SJSA1 (cell line): Measurements from ENCODE around the gene SGK1. TPM values are rescaled to one million over a fixed set of nuclear protein-coding genes. Genes with fewer than 3 reads are reported as not detected.
"Not testable (repeated sequence)": the region's sequence is repeated elsewhere in the genome, so short reads cannot be mapped to it uniquely, and the experiment has no call there.

Experiments
- DNase-seq, 2 experiments: peaks; one replicate each; pipeline ENCODE4 v3.0.0-alpha.2; 2015 to 2020; ENCODE audit warnings: low spot score in 2 of 2, low read depth in 1 of 2
- H3K27ac ChIP-seq: fragments of 250-450 bp; sonication (Bioruptor Pico); 2 replicates; pipeline ENCODE4 v1.5.1; 2020; ENCODE audit warnings: mild to moderate bottlenecking, moderate library complexity
- H3K27me3 ChIP-seq: fragments of 250-450 bp; sonication (Bioruptor Pico); replicated peaks from 2 replicates; pipeline ENCODE4 v1.5.1; 2020; ENCODE audit warnings: mild to moderate bottlenecking, moderate library complexity
- H3K36me3 ChIP-seq: fragments of 250-450 bp; sonication (Bioruptor Pico); 2 replicates; pipeline ENCODE4 v1.5.1; 2020; ENCODE audit warnings: mild to moderate bottlenecking
- H3K4me1 ChIP-seq: fragments of 250-450 bp; sonication (Bioruptor Pico); replicated peaks from 2 replicates; pipeline ENCODE4 v1.6.1; 2021; ENCODE audit warnings: mild to moderate bottlenecking
- H3K4me3 ChIP-seq: fragments of 250-450 bp; sonication (Bioruptor Pico); 2 replicates; pipeline ENCODE4 v1.5.1; 2020; ENCODE audit warnings: mild to moderate bottlenecking
- H3K9me3 ChIP-seq: fragments of 250-450 bp; sonication (Bioruptor Pico); replicated peaks from 2 replicates; pipeline ENCODE4 v1.5.1; 2020; ENCODE audit warnings: mild to moderate bottlenecking
- total RNA-seq: library from RNA; depleted of rRNA; stranded (reverse); fragments of >200 nt; shearing (Covaris generic); gene quantifications from 2 replicates; pipeline ENCODE4 v1.2.3, GENCODE V29; 2014

The SGK1 gene
- total RNA-seq, 1 experiment from 2014 or later = 53.9 TPM

DNA sequence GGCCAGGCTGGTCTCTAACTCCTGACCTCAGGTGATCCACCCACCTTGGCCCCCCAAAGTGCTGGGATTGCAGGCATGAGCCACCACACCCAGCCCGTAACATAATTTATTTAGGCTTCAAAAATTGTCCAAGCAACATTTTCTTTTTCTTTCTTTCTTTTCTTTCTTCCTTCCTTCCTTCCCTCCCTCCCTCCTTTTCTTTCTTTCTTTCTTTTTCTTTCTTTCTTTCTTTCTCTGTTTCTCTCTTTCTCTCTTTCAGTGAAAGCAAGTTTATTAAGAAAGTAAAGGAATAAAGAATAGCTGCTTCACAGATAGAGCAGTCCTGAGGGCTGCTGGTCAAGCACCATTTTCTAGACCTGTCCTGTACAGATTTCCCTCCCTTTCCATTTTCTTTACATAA, 113.2 kb downstream of the SGK1 start:
- H3K4me1 ChIP-seq, H3K27ac ChIP-seq, H3K4me3 ChIP-seq, H3K9me3 ChIP-seq, H3K27me3 ChIP-seq, H3K36me3 ChIP-seq, DNase-seq: not testable (repeated sequence)

DNA sequence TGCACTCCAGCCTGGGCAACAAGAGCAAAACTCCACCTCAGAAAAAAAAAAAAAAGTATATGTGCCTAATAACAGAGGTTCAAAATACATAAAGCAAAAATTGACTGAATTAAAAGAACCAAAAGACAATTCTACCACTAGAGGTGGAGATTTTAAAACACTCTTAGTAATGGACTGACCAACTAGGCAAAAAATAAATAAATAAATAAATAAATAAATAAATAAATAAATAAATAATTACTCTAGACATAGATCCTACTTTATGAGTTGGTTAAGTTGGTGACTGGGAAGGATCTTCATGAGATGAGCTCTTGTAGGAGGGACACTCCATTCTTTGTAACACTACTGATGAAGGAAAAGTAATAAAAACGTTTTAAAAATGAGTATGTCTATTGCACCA, 113.9 kb downstream of the SGK1 start:
- H3K36me3 ChIP-seq = no peaks in the 10 kb centered on the region
- H3K4me3 ChIP-seq = no peak overlapping the region
- DNase-seq = no peak
- no peaks in the 10 kb centered on the region for H3K4me1 ChIP-seq
- H3K27ac ChIP-seq = no peak overlapping the region
- no peaks in the 10 kb centered on the region for H3K9me3 ChIP-seq
- no peaks in the 10 kb centered on the region for H3K27me3 ChIP-seq

DNA sequence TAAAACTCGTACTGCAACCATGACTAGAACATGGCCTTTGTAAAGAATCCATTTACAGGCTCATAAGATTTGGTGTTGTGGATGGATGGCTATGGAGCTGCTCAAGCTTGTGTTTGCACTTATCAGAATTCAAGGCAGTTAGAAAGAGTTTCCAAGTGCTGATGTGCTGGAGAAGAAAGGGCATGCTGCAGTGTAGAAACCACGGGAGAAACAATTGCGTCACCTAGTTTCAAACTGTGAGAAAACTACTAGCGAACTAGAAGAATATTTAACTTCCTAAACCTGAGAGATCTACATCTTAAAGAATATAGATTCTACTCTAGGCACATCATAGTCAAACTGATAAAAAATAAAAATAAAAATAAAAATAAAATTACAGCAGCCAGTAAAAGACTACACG, 116.2 kb downstream of the SGK1 start:
- Histone ChIP-seq H3K4me1 (no peaks in the 10 kb centered on the region), H3K27ac (no peak overlapping the region), H3K4me3 (no peak overlapping the region), H3K27me3 (no peaks in the 10 kb centered on the region), H3K9me3 (no peaks in the 10 kb centered on the region), H3K36me3 (no peaks in the 10 kb centered on the region)
- no peak for DNase-seq

DNA sequence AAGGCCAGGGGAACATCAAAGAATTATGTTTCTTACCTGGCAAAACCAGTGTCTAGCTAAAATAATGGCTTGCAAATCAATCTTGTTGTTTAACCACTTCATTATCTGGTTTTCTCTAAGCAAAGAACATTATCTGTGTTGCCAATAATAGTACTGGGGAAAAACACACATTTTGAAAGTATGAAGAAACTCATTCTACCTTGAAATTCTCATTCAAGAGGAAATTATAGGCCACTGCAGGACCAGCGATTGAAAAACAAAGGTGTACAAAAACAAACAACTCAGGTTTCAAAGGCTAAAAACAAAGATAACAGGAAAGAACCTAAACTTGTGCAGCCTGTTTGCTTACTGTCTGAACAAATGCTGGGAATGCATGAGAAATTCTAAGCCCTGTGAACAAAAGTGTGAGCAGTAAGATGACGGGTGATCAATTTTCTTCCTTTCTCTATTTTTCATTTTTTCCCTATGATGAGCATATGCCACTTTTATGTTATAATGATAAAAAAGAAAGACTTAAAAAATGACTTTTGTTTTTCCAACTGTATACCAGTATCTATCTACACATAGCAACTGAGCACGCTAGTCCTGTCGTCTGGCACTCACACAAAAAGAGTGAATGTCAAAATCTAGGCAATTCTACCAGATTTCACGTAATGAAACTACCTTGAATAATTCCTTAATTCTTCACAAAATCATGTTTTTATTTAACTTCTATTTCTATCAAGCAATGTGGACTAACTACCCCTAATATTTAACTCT, 117.9 kb downstream of the SGK1 start:
- Histone ChIP-seq H3K27me3 (no peaks in the 10 kb centered on the region), H3K9me3 (no peaks in the 10 kb centered on the region), H3K36me3 (no peaks in the 10 kb centered on the region), H3K4me3 (no peak overlapping the region), H3K4me1 (no peaks in the 10 kb centered on the region), H3K27ac (no peak overlapping the region)
- DNase-seq = no peak

DNA sequence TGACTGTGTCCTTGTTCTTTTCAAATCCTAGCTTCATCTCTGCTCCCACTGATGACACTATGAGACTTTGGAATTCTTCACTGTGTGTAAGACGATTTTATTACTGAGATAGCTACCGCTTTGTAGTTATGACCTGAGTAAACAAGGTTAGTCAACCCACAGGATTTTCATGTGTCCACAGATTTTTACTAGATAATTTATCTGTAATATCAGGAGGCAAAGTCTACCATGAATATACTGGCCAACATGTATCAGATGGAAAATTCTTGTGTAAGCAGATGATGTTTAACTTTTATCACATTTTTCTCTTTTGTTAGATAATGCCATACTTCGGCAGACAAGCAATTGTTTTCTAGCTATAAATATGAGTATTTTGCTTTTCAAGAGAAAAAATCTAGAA, 119.8 kb downstream of the SGK1 start:
- no peak for DNase-seq
- no peaks in the 10 kb centered on the region for H3K27me3 ChIP-seq
- no peaks in the 10 kb centered on the region for H3K36me3 ChIP-seq
- H3K27ac ChIP-seq = no peak overlapping the region
- H3K4me1 ChIP-seq = no peaks in the 10 kb centered on the region
- H3K9me3 ChIP-seq = no peaks in the 10 kb centered on the region
- no peak overlapping the region for H3K4me3 ChIP-seq

DNA sequence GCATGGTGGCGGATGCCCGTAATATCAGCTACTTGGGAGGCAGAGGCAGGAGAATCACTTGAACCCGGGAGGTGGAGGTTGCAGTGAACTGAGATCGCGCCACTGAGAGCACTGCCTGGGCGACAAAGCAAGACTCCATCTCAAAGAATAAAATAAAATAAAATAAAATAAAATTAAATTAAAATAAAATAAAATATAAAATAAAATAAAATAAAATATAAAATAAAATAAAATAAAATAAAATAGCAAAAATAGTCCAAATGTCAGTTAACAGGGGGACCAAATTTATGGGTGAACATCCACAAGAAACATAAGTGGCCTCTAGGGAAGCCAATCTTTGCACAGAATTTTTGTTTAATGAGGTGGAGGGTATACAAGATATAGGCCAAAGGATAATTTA, 120.2 kb downstream of the SGK1 start:
- H3K4me3 ChIP-seq, H3K4me1 ChIP-seq, H3K27ac ChIP-seq, H3K27me3 ChIP-seq, H3K9me3 ChIP-seq, DNase-seq, H3K36me3 ChIP-seq: not testable (repeated sequence)

DNA sequence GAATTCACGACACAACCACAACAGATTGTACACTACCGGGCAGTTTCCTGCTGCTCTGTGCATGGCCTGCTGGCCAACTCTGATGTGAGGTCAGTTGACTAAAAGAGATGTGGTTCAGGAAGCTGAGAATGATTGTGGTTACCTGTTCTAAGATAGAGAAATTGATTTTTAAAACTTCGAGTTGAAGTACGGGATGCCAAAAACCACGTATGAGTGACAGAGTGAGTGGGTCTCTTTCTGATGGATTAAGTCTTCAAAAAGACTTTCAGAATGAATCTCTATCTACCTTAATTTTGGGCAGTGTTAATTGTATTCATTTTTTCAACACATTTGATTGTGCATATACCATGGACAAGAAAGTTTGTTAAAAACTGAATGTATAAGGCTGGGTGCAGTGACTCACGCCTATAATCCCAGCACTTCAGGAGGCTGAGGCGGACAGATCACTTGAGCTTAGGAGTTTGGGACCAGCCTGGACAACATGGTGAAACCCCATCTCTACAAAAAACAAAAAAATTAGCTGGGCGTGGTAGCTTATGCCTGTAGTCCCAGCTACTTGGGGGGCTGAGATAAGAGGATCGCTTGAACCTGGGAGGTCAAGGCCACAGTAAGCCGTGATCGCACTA, 121.2 kb downstream of the SGK1 start:
- Histone ChIP-seq H3K4me1 (no peaks in the 10 kb centered on the region), H3K4me3 (no peak overlapping the region), H3K36me3 (no peaks in the 10 kb centered on the region), H3K27ac (no peak overlapping the region), H3K9me3 (no peaks in the 10 kb centered on the region), H3K27me3 (no peaks in the 10 kb centered on the region)
- no peak for DNase-seq

DNA sequence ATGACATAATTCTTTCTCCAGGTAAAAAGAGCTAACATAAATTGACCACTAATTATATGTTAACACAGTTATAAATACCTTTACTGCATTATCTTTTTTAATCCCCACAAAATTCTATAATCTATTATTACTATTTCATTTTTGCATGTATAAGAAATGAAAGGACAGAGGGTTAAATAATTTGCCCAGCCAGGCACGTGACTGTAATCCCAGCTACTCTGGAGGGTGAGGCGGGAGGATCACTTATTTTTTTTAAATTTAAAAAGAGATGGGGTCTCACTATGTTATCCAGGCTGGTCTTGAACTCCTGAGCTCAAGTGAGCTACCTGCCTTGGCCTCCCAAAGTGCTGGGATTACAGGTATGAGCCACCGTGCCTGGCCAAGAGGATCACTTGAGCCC, 121.9 kb downstream of the SGK1 start:
- H3K36me3 ChIP-seq = no peaks in the 10 kb centered on the region

DNA sequence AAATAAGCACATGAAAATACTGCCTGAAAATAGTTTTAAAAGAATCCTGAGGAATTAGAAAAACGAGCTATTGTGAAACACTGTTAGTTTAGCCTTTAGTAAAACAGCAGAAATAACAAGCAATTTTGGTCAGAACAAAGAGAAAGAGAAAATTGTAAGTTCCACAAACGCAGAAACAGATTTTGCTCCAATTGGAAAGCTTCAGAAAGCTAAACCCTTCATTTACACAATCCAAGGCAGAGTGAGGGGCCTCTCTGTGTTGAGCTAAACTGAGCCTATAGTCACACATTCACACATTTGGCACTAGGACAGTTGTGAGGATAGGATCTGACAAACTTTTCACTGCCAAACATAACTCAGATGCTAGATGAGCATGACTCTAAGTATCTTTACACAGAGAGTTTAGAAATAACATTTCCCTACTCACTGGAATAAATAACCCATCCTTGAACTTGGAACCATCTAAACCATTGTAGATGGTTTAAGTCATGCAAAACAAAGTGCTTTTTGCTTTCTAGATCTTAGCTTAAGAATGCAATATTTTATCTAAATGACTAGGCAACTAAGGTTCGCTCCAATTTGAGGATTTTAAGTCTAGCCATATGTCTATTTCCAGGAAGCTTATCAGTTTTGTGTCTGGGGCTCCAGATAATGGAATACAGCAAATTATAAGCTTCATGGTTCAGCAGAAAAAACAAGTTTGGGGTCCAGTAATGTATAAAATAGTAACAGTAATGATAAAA, 122.6 kb downstream of the SGK1 start:
- 0 out of 2 replicates have a peak, but pooled peaks cover 4% of the 10 kb centered on the region for H3K4me1 ChIP-seq
- DNase-seq = no peak
- no peak overlapping the region for H3K27ac ChIP-seq
- no peak overlapping the region for H3K4me3 ChIP-seq
- no peaks in the 10 kb centered on the region for H3K9me3 ChIP-seq
- H3K27me3 ChIP-seq = no peaks in the 10 kb centered on the region
- no peaks in the 10 kb centered on the region for H3K36me3 ChIP-seq

More for the DNA sequence above, 121.9 kb downstream of the SGK1 start:
- H3K4me1 ChIP-seq = 0 out of 2 replicates have a peak, but pooled peaks cover 1% of the 10 kb centered on the region
- no peak overlapping the region for H3K27ac ChIP-seq
- H3K4me3 ChIP-seq = no peak overlapping the region
- H3K27me3 ChIP-seq = no peaks in the 10 kb centered on the region
- no peaks in the 10 kb centered on the region for H3K9me3 ChIP-seq
- DNase-seq = no peak

DNA sequence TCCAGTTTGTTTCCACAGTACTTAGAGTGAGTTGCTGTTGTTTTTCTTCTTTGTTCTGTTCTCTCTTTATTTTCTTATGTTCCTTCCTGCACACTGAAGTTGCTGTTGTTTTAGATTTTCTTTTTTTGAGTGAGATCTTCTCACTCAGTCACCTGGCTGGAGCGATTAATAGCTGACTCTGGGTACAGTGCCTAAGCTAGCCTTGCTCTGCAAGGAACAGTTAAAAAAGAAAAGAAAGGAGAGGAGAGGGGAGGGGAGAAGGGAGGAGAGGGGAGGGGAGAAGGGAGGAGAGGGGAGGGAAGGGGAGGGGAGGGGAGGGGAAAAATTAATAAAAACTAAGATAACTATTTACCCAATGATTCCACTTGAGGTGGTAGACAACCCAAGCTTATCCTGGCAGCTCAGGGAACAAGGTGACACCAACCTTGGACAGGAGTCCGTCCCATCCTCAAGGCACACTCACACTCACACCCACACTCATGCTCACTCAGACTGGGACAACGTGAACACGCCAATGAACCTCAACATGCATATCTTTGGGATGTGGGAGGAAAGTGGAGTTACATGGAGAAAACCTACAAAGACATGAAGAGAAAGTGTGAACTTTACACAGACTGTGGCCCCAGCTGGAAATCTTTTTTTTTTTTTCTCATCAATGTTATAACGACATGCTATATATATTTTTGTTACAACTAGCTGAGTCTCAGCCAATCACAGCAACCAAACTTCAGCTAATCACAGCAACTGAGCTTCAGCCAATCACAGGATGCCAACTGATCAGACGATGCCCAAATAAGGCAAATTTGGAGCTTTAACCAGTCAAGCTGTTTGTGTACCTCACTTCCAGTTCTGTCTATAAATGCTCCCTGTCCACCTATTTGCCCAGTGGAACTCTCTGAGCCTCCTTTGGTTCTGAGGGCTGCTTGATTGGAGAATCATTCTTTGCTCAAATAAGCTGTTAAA, 124.1 kb downstream of the SGK1 start:
- Histone ChIP-seq H3K27ac (no peak overlapping the region), H3K27me3 (no peaks in the 10 kb centered on the region), H3K4me1 (0 out of 2 replicates have a peak, but pooled peaks cover 4% of the 10 kb centered on the region), H3K9me3 (no peaks in the 10 kb centered on the region), H3K4me3 (no peak overlapping the region), H3K36me3 (no peaks in the 10 kb centered on the region)
- DNase-seq = no peak

DNA sequence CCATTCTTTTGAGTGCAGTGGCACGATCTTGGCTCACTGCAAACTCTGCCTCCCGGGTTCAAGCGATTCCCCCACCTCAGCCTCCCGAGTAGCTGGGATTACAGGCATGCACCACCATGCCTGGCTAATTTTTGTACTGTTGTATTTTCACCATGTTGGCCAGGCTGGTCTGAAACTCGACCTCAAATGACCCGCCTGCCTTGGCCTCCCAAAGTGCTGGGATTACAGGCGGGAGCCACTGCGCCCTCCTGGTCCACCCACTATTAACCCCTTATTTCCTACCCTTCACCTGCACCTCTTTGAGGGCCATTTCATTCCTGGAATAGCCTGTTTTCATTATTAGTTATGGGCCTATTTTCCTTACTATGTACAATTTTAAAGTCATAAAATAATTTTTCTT, 125.3 kb downstream of the SGK1 start:
- not testable (repeated sequence) for H3K27me3 ChIP-seq, H3K4me1 ChIP-seq, DNase-seq

DNA sequence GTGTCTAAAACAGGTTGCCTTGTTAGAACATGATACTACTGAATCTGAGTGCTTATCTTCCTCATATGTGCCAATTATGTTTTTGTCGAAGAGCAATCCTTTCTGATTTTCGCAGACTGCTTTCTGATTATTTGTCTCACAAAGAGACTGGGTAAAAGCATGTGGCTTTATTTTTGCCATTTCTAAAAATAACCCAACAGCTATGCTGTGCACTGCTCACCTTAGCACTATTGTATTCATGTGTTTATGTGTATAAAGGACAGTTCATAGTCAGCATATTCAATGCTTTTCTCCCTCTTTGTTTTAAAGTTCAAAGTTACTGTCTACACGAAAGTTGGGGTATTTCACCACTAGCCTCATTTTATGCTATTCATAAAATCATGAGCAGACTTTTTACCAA, 127.0 kb downstream of the SGK1 start:
- no peak for DNase-seq
- no peak overlapping the region for H3K27ac ChIP-seq
- H3K4me3 ChIP-seq = no peak overlapping the region
- no peaks in the 10 kb centered on the region for H3K9me3 ChIP-seq
- 0 out of 2 replicates have a peak, but pooled peaks cover 4% of the 10 kb centered on the region for H3K4me1 ChIP-seq
- no peaks in the 10 kb centered on the region for H3K27me3 ChIP-seq
- no peaks in the 10 kb centered on the region for H3K36me3 ChIP-seq

More for the DNA sequence above, 125.3 kb downstream of the SGK1 start:
- H3K4me3 ChIP-seq, H3K9me3 ChIP-seq, H3K27ac ChIP-seq, H3K36me3 ChIP-seq: not testable (repeated sequence)

DNA sequence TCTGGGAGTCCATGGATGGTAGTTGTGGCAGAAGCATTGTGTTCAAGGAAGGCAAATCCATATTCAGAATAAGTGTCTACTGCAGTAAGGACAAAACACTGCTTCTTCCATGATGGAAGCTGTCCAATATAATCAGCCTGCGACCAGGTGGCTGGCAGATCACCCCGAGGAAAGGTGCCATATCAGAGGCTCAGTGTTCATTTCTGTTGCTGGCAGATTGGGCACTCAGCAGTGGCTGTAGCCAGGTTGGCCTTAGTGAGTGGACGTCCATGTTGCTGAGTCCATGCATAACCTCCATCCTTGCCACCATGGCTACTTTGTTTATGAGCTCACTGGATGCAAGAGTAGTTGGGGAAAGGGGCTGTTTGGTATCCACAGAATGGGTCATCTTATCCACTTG, 130.2 kb downstream of the SGK1 start:
- no peak overlapping the region for H3K4me3 ChIP-seq

More for the DNA sequence above, 130.2 kb downstream of the SGK1 start:
- H3K27ac ChIP-seq = no peak overlapping the region
- 0 out of 2 replicates have a peak, but pooled peaks cover 4% of the 10 kb centered on the region for H3K4me1 ChIP-seq
- no peaks in the 10 kb centered on the region for H3K9me3 ChIP-seq
- H3K36me3 ChIP-seq = no peaks in the 10 kb centered on the region
- no peak for DNase-seq
- H3K27me3 ChIP-seq = no peaks in the 10 kb centered on the region
